CD4-positive, alpha-beta T cell treated with Interleukin-4 for 4 hours (primary cell): ENCODE data around the gene PTPRM.

Experiments used
- DNase-seq: peaks from one replicate; pipeline ENCODE4 v3.0.0-alpha.2; 2020

The PTPRM gene

GRCh38 chr18:8349608-8350323 is 782.6 kb downstream of the PTPRM start:
- no peak for DNase-seq

- no peak for DNase-seq
These were observed 783.5 kb downstream of the PTPRM start for GRCh38 chr18:8350628-8351027.

- no peak for DNase-seq
These were observed 784.0 kb downstream of the PTPRM start for GRCh38 chr18:8351161-8351560.

GRCh38 chr18:8354304-8354703 is 787.2 kb downstream of the PTPRM start:
- no peak for DNase-seq

GRCh38 chr18:8356001-8356400 is 788.9 kb downstream of the PTPRM start:
- DNase-seq: no peak

GRCh38 chr18:8357320-8357719 is 790.2 kb downstream of the PTPRM start:
- DNase-seq: no peak

GRCh38 chr18:8358033-8358765 is 791.1 kb downstream of the PTPRM start:
- DNase-seq: no peak

- no peak for DNase-seq
These were observed 792.0 kb downstream of the PTPRM start for GRCh38 chr18:8359076-8359475.

GRCh38 chr18:8359481-8359880 is 792.4 kb downstream of the PTPRM start:
- no peak for DNase-seq

GRCh38 chr18:8361941-8362471 is 794.9 kb downstream of the PTPRM start:
- DNase-seq: no peak

GRCh38 chr18:8362863-8363262 is 795.7 kb downstream of the PTPRM start:
- no peak for DNase-seq

GRCh38 chr18:8364385-8364784 is 797.3 kb downstream of the PTPRM start:
- no peak for DNase-seq

GRCh38 chr18:8365006-8365405 is 797.9 kb downstream of the PTPRM start:
- DNase-seq: no peak

- DNase-seq: no peak
These were observed 798.4 kb downstream of the PTPRM start for GRCh38 chr18:8365528-8365927.

GRCh38 chr18:8366070-8366469 is 799.0 kb downstream of the PTPRM start:
- DNase-seq: no peak

- no peak for DNase-seq
These were observed 799.5 kb downstream of the PTPRM start for GRCh38 chr18:8366656-8367055.

GRCh38 chr18:8367217-8367988 is 800.3 kb downstream of the PTPRM start:
- DNase-seq: no peak

GRCh38 chr18:8368512-8369217 is 801.5 kb downstream of the PTPRM start:
- DNase-seq: no peak

GRCh38 chr18:8373486-8373885 is 806.4 kb downstream of the PTPRM start:
- DNase-seq: no peak

- no peak for DNase-seq
These were observed 807.6 kb downstream of the PTPRM start for GRCh38 chr18:8374676-8375075.

- no peak for DNase-seq
These were observed 808.1 kb downstream of the PTPRM start for GRCh38 chr18:8375249-8375648.

- DNase-seq: no peak
These were observed 809.0 kb downstream of the PTPRM start for GRCh38 chr18:8376113-8376512.
